ENCODE results near the gene PPFIA4. TPM values are rescaled to one million over a fixed set of nuclear protein-coding genes. Genes with fewer than 3 reads are reported as not detected.

Gene PPFIA4
- total and polyA plus RNA-seq, 9 of the 15 experiments (the other 6 are each of a cell fraction or from before 2014, with no cell fraction given): 0.07 to 12.0 (median 0.70) TPM

DNA sequence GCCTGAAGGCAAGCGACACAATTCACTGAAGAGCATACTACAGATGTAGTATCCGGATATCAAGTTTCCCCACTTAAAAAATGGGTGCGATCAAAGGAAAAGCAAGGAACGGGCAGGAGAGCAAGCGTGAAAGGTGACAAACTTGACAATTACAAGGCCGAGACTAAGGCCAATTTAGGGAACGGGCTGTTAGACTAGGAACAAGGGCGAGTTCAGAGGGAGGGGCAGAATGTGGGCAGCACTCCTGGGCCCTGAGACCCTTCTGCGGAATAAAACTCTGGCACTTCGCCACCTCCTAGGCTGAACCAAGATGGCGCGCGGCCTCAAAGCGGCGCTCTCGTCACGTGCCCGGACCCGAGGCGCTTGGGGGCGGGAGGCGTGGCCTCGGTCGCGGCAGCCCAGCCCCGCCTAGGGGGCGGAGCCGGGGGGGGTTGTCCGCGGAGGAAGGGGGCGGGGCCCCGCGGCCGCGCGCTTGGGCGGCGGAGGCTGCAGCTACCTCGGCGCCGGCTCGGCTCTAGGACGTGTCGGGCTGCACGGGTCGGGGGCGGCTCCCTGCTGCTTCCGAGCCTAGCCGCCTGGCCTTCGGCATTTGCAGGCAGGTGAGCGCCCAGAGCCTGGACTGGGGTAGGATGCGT lies at the start of gene PPFIA4 (continued):
- TF ChIP-seq, protein P1, sequence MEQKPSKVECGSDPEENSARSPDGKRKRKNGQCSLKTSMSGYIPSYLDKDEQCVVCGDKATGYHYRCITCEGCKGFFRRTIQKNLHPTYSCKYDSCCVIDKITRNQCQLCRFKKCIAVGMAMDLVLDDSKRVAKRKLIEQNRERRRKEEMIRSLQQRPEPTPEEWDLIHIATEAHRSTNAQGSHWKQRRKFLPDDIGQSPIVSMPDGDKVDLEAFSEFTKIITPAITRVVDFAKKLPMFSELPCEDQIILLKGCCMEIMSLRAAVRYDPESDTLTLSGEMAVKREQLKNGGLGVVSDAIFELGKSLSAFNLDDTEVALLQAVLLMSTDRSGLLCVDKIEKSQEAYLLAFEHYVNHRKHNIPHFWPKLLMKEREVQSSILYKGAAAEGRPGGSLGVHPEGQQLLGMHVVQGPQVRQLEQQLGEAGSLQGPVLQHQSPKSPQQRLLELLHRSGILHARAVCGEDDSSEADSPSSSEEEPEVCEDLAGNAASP (IDR thresholded peaks at IDR 0.05): no peak
- TF ChIP-seq TAF15 (IDR thresholded peaks at IDR 0.05; ENCODE audit: low read depth, low read length) (no peak), NR3C1 (CRISPR knock-in tag; IDR thresholded peaks at IDR 0.05) (peak; percentile 72), ZNF217 (CRISPR knock-in tag; IDR thresholded peaks at IDR 0.05) (no peak), BRD9 (IDR thresholded peaks at IDR 0.05; ENCODE audit: low read depth, partially characterized antibody) (peak; percentile 83), KDM2B (CRISPR knock-in tag; IDR thresholded peaks at IDR 0.05) (0 out of 2 replicates have a peak, but pooled peaks have one; percentile 59), MECOM (CRISPR knock-in tag; IDR thresholded peaks at IDR 0.05) (peak; percentile 86), DDX20 (tag; IDR thresholded peaks at IDR 0.05; ENCODE audit: low read depth) (0 out of 2 replicates have a peak, but pooled peaks have one; percentile 59), CREBBP (IDR thresholded peaks at IDR 0.05; ENCODE audit: low read depth, low read length) (no peak), TBL1XR1 (IDR thresholded peaks at IDR 0.05; ENCODE audit: low read length in 2 of 2) (no peak; a peak in 1 of 4 replicates), ZNF175 (CRISPR knock-in tag; IDR thresholded peaks at IDR 0.05; ENCODE audit: low read depth) (peak; percentile 96), ZNF445 (CRISPR knock-in tag; IDR thresholded peaks at IDR 0.05; ENCODE audit: low read depth) (no peak), PATZ1 (CRISPR knock-in tag; IDR thresholded peaks at IDR 0.05; ENCODE audit: borderline replicate concordance) (0 out of 2 replicates have a peak, but pooled peaks have one; percentile 33), GTF2E2 (tag; IDR thresholded peaks at IDR 0.05) (peak; percentile 77; the same call in 1 of the 2 replicates), ZNF830 (CRISPR knock-in tag; IDR thresholded peaks at IDR 0.05) (no peak), FOXP1 (CRISPR knock-in tag; IDR thresholded peaks at IDR 0.05) (peak; percentile 99), EGR1 (conservative IDR thresholded peaks at IDR 0.05) (peak; percentile 79), CTBP1 (IDR thresholded peaks at IDR 0.05; ENCODE audit: borderline replicate concordance) (peak; percentile 57), ZNF253 (CRISPR knock-in tag; conservative IDR thresholded peaks at IDR 0.05) (no peak), PTRF (tag; IDR thresholded peaks at IDR 0.05) (peak; percentile 61; the same call in 1 of the 2 replicates), HNRNPLL (IDR thresholded peaks at IDR 0.05; ENCODE audit: low read depth, low read length, poor library complexity, severe bottlenecking) (no peak)
- TF ChIP-seq, protein P2, sequence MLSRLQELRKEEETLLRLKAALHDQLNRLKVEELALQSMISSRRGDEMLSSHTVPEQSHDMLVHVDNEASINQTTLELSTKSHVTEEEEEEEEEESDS (CRISPR knock-in tag; IDR thresholded peaks at IDR 0.05): no peak
- TF ChIP-seq, protein P3, sequence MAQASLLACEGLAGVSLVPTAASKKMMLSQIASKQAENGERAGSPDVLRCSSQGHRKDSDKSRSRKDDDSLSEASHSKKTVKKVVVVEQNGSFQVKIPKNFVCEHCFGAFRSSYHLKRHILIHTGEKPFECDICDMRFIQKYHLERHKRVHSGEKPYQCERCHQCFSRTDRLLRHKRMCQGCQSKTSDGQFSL (CRISPR knock-in tag; IDR thresholded peaks at IDR 0.05): peak; percentile 93
- TF ChIP-seq, protein P3 (tag; IDR thresholded peaks at IDR 0.05): peak; percentile 73 to 85; a peak in 3 of 4 replicates
